Motor neuron (in vitro differentiated cells): ENCODE data around the gene R3HDM2. TPM values are rescaled to one million over a fixed set of nuclear protein-coding genes. Genes with fewer than 3 reads are reported as not detected.

Source experiments
- ATAC-seq, 8 experiments: fragments of 200-7000 bp; cut with Tn5 transposase; replicated peaks in 6 of 8; 2 replicates each; pipeline ENCODE4 v1.8.0; 2021; ENCODE audit warnings: mild to moderate bottlenecking in 8 of 8, moderate library complexity in 8 of 8
- H3K27ac ChIP-seq, 2 donors: fragments of 250-450 bp; sonication (Bioruptor Pico); 2 replicates each; pipeline ENCODE4 v1.9.0; 2021; ENCODE audit warnings: antibody characterized with exemption in 2 of 2, mild to moderate bottlenecking in 2 of 2, moderate library complexity in 1 of 2
- H3K4me1 ChIP-seq, 2 donors: fragments of 250-450 bp; sonication (Bioruptor Pico); replicated peaks in 1 of 2; 2 replicates each; pipeline ENCODE4 v1.6.1; 2021; ENCODE audit warnings: antibody characterized with exemption in 2 of 2, mild to moderate bottlenecking in 2 of 2, moderate library complexity in 1 of 2
- H3K4me3 ChIP-seq, 5 donors: fragments of 250-450 bp; sonication (Bioruptor Pico); 2 replicates each; pipeline ENCODE4 v1.9.0; 2021; ENCODE audit warnings: antibody characterized with exemption in 5 of 5, mild to moderate bottlenecking in 5 of 5, moderate library complexity in 4 of 5
- WGBS, 10 experiments: fragments of 450-650 bp; shearing (Covaris generic); methylation state at CpG; one replicate each; pipeline ENCODE4 v1.0.0; 2022; 5-methylcytosine and 5-hydroxymethylcytosine counted together
- in situ Hi-C, 9 experiments: fragments of 400-800 bp; cut with MboI; loops; one replicate each; pipeline ENCODE4 v1.15.0; 2021; ENCODE audit warnings: low sequenced_read_pairs in 9 of 9, low pct_unique_long_range_greater_than_20kb in 2 of 9; ENCODE audit not compliant: unreplicated experiment in 9 of 9
- total RNA-seq, 8 experiments: library from RNA; unstranded; fragments of 300-600 nt; gene quantifications; 2 replicates each; pipeline versions ENCODE4 v1.2.3 to v1.2.4, GENCODE V29; 2022

Gene R3HDM2
- 10 to 100 TPM; 14.7 to 75.2 (median 31.6) TPM for total RNA-seq

GRCh38 chr12:57430931-57431566, at the start of gene R3HDM2:
TSS of gene R3HDM2 (minus strand) at chr12:57431043. CDS start at chr12:57310428, 120,615 bp downstream.
- WGBS, 10 experiments: 5 to 50% (median 25%) methylated on average over 1 to 22 of the region's 41 CpGs; no CpG with 5 or more reads in 1 of the 10 experiments
- H3K4me3 ChIP-seq: peak within 1 kb of the TSS; percentile 66 to 90 (median 83)
- in situ Hi-C loops: loop anchor here in 1 of 9 experiments (25.0 kb wide), 1 partner anchor 119 kb away; no protein-coding TSS in a partner anchor
- peak; percentile 94 to 98 (median 96) for ATAC-seq
- peaks cover 2 to 6% of the 10 kb centered on the region in 2 donors for H3K4me1 ChIP-seq
- peak within 1 kb of the TSS; percentile 90 for H3K27ac ChIP-seq

- Histone ChIP-seq H3K27ac (no peak within 1 kb of the TSS), H3K4me1 (peaks cover 0 to 13% of the 10 kb centered on the region in 2 donors), H3K4me3 (no peak within 1 kb of the TSS)
- WGBS, 10 experiments: 45 to 100% (median 75%) methylated on average over 1 to 6 of the region's 6 CpGs
- in situ Hi-C loops: no loop called here
- ATAC-seq: no peak
These were observed 48.7 kb upstream of the R3HDM2 start, which contains the start of gene ARHGAP9 for GRCh38 chr12:57479376-57480115. TSS of gene ARHGAP9 (minus strand) at chr12:57479866. CDS start at chr12:57479406, 460 bp downstream.

- 82 to 100% (median 90%) methylated on average over 1 to 6 of the region's 10 CpGs; no CpG with 5 or more reads in 3 of the 10 experiments for WGBS, 10 experiments
- no peak for ATAC-seq
- in situ Hi-C loops: no loop called here
- no peak overlapping the region for H3K27ac ChIP-seq
- H3K4me1 ChIP-seq: peaks cover 0 to 13% of the 10 kb centered on the region in 2 donors
- H3K4me3 ChIP-seq: no peak overlapping the region
These were observed 48.2 kb upstream of the R3HDM2 start for GRCh38 chr12:57479043-57479375.

GRCh38 chr12:57477710-57478681, 47.2 kb upstream of the R3HDM2 start:
- WGBS, 10 experiments: 54 to 80% (median 78%) methylated on average over 1 to 4 of the region's 12 CpGs; no CpG with 5 or more reads in 5 of the 10 experiments
- no peak for ATAC-seq
- in situ Hi-C loops: no loop called here
- peaks cover 0 to 13% of the 10 kb centered on the region in 2 donors for H3K4me1 ChIP-seq
- H3K4me3 ChIP-seq: no peak overlapping the region
- H3K27ac ChIP-seq: no peak overlapping the region

GRCh38 chr12:57476993-57477709, 46.3 kb upstream of the R3HDM2 start:
- Histone ChIP-seq H3K4me3 (no peak overlapping the region), H3K4me1 (peaks cover 0 to 13% of the 10 kb centered on the region in 2 donors), H3K27ac (no peak overlapping the region)
- 79 to 100% (median 91%) methylated on average over 1 to 6 of the region's 15 CpGs; no CpG with 5 or more reads in 6 of the 10 experiments for WGBS, 10 experiments
- ATAC-seq: no peak
- in situ Hi-C loops: no loop called here

GRCh38 chr12:57476162-57476992, 45.5 kb upstream of the R3HDM2 start:
- WGBS, 10 experiments: 15 to 90% (median 37%) methylated on average over 1 to 4 of the region's 29 CpGs; no CpG with 5 or more reads in 6 of the 10 experiments
- Histone ChIP-seq H3K4me3 (peak overlapping the region in 3 of 5 donors; percentile 13 to 24 (median 18)), H3K4me1 (peaks cover 0 to 13% of the 10 kb centered on the region in 2 donors), H3K27ac (no peak overlapping the region)
- in situ Hi-C loops: no loop called here
- ATAC-seq: peak in 5 of 8 experiments; percentile 5 to 48 (median 18)

- ATAC-seq: peak; percentile 80 to 93 (median 87)
- peak overlapping the region; percentile 10 to 24 (median 18) for H3K4me3 ChIP-seq
- peaks cover 0 to 13% of the 10 kb centered on the region in 2 donors for H3K4me1 ChIP-seq
- 4 to 80% (median 7%) methylated on average over 1 to 18 of the region's 84 CpGs; no CpG with 5 or more reads in 5 of the 10 experiments for WGBS, 10 experiments
- no peak overlapping the region for H3K27ac ChIP-seq
- in situ Hi-C loops: no loop called here
These were observed 44.7 kb upstream of the R3HDM2 start for GRCh38 chr12:57475271-57476161.

- no peak for ATAC-seq
- no peak overlapping the region for H3K27ac ChIP-seq
- peaks cover 0 to 13% of the 10 kb centered on the region in 2 donors for H3K4me1 ChIP-seq
- no peak overlapping the region for H3K4me3 ChIP-seq
- in situ Hi-C loops: loop anchor here in 1 of 9 experiments (25.0 kb wide), 1 partner anchor 238 kb away; the partner anchor contains the start of gene SHMT2
- 50 to 94% (median 67%) methylated on average over 2 to 6 of the region's 7 CpGs; no CpG with 5 or more reads in 4 of the 10 experiments for WGBS, 10 experiments
These were observed 44.0 kb upstream of the R3HDM2 start for GRCh38 chr12:57474862-57475261.

- Histone ChIP-seq H3K4me3 (no peak overlapping the region), H3K4me1 (peaks cover 0 to 13% of the 10 kb centered on the region in 2 donors), H3K27ac (no peak overlapping the region)
- no peak for ATAC-seq
- 60 to 100% (median 85%) methylated on average over 2 to 5 of the region's 8 CpGs; no CpG with 5 or more reads in 2 of the 10 experiments for WGBS, 10 experiments
- in situ Hi-C loops: loop anchor here in 1 of 9 experiments (25.0 kb wide), 1 partner anchor 237 kb away; the partner anchor contains the start of gene SHMT2
These were observed 43.6 kb upstream of the R3HDM2 start for GRCh38 chr12:57474430-57474829.

- Histone ChIP-seq H3K27ac (no peak overlapping the region), H3K4me3 (no peak overlapping the region), H3K4me1 (peaks cover 0 to 13% of the 10 kb centered on the region in 2 donors)
- no peak for ATAC-seq
- in situ Hi-C loops: loop anchor here in 1 of 9 experiments (25.0 kb wide), 1 partner anchor 237 kb away; the partner anchor contains the start of gene SHMT2
- 47 to 83% (median 66%) methylated on average over 1 to 5 of the region's 5 CpGs; no CpG with 5 or more reads in 4 of the 10 experiments for WGBS, 10 experiments
These were observed 43.0 kb upstream of the R3HDM2 start for GRCh38 chr12:57473886-57474285.
